ENCODE data around the gene TOP3B. TPM values are rescaled to one million over a fixed set of nuclear protein-coding genes. Genes with fewer than 3 reads are reported as not detected.

The TOP3B gene
- total and polyA plus RNA-seq, 9 of the 15 experiments (the other 6 are each of a cell fraction or from before 2014, with no cell fraction given) = 3.0 to 188 (median 112) TPM

DNA sequence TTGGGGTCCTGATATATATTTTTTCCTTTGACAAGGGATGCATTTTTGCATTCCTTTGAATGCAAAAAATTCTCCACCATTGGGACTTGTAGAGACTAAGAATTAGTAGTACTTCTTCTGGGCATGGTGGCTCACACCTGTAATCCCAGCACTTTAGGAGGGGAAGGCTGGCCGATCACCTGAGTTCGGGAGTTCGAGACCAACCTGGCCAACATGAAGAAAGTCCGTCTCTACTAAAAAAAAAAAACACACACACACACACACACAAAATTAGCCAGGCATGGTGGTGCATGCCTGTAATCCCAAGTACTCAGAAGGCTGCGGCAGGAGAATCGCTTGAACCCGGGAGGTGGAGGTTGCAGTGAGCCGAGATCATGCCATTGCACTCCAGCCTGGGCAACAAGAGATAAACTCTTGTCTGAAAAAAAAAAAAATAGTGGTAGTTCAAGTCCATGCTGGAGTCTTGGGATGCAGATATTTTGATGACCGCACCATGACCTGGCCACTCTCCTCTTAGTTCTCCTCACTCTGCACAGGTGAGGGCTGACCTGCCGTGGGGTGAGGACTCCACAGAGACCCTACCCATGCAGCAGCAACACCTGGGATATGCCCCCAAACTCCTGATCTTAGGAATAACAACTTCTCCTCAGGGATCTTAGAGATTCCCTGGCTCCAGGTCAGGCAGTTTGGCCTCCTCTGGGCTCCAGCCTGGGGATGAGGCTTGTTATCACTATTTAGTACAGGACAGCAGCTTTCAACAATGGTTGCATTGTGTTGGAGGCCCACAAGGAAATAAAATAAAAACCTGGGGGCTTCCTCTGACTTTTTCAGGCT, 36.5 kb upstream of the TOP3B start (continued):
- TF ChIP-seq, protein P1, sequence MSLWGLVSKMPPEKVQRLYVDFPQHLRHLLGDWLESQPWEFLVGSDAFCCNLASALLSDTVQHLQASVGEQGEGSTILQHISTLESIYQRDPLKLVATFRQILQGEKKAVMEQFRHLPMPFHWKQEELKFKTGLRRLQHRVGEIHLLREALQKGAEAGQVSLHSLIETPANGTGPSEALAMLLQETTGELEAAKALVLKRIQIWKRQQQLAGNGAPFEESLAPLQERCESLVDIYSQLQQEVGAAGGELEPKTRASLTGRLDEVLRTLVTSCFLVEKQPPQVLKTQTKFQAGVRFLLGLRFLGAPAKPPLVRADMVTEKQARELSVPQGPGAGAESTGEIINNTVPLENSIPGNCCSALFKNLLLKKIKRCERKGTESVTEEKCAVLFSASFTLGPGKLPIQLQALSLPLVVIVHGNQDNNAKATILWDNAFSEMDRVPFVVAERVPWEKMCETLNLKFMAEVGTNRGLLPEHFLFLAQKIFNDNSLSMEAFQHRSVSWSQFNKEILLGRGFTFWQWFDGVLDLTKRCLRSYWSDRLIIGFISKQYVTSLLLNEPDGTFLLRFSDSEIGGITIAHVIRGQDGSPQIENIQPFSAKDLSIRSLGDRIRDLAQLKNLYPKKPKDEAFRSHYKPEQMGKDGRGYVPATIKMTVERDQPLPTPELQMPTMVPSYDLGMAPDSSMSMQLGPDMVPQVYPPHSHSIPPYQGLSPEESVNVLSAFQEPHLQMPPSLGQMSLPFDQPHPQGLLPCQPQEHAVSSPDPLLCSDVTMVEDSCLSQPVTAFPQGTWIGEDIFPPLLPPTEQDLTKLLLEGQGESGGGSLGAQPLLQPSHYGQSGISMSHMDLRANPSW (CRISPR knock-in tag; IDR thresholded peaks at IDR 0.05) = 0 out of 2 replicates have a peak, but pooled peaks have one; percentile 33
- no peak for TF ChIP-seq KAT8 (IDR thresholded peaks at IDR 0.05; ENCODE audit: low read depth)
- TF ChIP-seq ARID2 (IDR thresholded peaks at IDR 0.05) = no peak
- TF ChIP-seq, protein P2, sequence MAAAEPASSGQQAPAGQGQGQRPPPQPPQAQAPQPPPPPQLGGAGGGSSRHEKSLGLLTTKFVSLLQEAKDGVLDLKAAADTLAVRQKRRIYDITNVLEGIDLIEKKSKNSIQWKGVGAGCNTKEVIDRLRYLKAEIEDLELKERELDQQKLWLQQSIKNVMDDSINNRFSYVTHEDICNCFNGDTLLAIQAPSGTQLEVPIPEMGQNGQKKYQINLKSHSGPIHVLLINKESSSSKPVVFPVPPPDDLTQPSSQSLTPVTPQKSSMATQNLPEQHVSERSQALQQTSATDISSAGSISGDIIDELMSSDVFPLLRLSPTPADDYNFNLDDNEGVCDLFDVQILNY (CRISPR knock-in tag; IDR thresholded peaks at IDR 0.05) = no peak
- TF ChIP-seq, protein P3, sequence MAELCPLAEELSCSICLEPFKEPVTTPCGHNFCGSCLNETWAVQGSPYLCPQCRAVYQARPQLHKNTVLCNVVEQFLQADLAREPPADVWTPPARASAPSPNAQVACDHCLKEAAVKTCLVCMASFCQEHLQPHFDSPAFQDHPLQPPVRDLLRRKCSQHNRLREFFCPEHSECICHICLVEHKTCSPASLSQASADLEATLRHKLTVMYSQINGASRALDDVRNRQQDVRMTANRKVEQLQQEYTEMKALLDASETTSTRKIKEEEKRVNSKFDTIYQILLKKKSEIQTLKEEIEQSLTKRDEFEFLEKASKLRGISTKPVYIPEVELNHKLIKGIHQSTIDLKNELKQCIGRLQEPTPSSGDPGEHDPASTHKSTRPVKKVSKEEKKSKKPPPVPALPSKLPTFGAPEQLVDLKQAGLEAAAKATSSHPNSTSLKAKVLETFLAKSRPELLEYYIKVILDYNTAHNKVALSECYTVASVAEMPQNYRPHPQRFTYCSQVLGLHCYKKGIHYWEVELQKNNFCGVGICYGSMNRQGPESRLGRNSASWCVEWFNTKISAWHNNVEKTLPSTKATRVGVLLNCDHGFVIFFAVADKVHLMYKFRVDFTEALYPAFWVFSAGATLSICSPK (IDR thresholded peaks at IDR 0.05; ENCODE audit: borderline replicate concordance) = no peak
- no peak for TF ChIP-seq MED1 (CRISPR knock-in tag; IDR thresholded peaks at IDR 0.05; ENCODE audit: borderline replicate concordance)
- TF ChIP-seq, protein P4, sequence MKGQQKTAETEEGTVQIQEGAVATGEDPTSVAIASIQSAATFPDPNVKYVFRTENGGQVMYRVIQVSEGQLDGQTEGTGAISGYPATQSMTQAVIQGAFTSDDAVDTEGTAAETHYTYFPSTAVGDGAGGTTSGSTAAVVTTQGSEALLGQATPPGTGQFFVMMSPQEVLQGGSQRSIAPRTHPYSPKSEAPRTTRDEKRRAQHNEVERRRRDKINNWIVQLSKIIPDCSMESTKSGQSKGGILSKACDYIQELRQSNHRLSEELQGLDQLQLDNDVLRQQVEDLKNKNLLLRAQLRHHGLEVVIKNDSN (CRISPR knock-in tag; IDR thresholded peaks at IDR 0.05) = peak; percentile 22; the same call in 1 of the 2 replicates
- TF ChIP-seq MTF1 (CRISPR knock-in tag; IDR thresholded peaks at IDR 0.05; ENCODE audit: borderline replicate concordance) = 0 out of 2 replicates have a peak, but pooled peaks have one; percentile 80
- TF ChIP-seq, protein P5, sequence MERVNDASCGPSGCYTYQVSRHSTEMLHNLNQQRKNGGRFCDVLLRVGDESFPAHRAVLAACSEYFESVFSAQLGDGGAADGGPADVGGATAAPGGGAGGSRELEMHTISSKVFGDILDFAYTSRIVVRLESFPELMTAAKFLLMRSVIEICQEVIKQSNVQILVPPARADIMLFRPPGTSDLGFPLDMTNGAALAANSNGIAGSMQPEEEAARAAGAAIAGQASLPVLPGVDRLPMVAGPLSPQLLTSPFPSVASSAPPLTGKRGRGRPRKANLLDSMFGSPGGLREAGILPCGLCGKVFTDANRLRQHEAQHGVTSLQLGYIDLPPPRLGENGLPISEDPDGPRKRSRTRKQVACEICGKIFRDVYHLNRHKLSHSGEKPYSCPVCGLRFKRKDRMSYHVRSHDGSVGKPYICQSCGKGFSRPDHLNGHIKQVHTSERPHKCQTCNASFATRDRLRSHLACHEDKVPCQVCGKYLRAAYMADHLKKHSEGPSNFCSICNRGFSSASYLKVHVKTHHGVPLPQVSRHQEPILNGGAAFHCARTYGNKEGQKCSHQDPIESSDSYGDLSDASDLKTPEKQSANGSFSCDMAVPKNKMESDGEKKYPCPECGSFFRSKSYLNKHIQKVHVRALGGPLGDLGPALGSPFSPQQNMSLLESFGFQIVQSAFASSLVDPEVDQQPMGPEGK (CRISPR knock-in tag; IDR thresholded peaks at IDR 0.05; ENCODE audit: borderline replicate concordance) = no peak
- TF ChIP-seq, protein P6, sequence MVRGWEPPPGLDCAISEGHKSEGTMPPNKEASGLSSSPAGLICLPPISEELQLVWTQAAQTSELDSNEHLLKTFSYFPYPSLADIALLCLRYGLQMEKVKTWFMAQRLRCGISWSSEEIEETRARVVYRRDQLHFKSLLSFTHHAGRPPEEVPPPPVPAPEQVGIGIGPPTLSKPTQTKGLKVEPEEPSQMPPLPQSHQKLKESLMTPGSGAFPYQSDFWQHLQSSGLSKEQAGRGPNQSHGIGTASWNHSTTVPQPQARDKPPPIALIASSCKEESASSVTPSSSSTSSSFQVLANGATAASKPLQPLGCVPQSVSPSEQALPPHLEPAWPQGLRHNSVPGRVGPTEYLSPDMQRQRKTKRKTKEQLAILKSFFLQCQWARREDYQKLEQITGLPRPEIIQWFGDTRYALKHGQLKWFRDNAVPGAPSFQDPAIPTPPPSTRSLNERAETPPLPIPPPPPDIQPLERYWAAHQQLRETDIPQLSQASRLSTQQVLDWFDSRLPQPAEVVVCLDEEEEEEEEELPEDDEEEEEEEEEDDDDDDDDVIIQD (CRISPR knock-in tag; IDR thresholded peaks at IDR 0.05) = peak; percentile 43; the same call in 1 of the 2 replicates
- TF ChIP-seq ZSCAN32 (CRISPR knock-in tag; IDR thresholded peaks at IDR 0.05) = 0 out of 2 replicates have a peak, but pooled peaks have one; percentile 3
- TF ChIP-seq, protein P7, sequence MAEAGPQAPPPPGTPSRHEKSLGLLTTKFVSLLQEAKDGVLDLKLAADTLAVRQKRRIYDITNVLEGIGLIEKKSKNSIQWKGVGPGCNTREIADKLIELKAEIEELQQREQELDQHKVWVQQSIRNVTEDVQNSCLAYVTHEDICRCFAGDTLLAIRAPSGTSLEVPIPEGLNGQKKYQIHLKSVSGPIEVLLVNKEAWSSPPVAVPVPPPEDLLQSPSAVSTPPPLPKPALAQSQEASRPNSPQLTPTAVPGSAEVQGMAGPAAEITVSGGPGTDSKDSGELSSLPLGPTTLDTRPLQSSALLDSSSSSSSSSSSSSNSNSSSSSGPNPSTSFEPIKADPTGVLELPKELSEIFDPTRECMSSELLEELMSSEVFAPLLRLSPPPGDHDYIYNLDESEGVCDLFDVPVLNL (CRISPR knock-in tag; IDR thresholded peaks at IDR 0.05; ENCODE audit: low read depth) = 0 out of 2 replicates have a peak, but pooled peaks have one; percentile 39
